Measurements from ENCODE around the gene RAB33A.

RAB33A gene

DNA sequence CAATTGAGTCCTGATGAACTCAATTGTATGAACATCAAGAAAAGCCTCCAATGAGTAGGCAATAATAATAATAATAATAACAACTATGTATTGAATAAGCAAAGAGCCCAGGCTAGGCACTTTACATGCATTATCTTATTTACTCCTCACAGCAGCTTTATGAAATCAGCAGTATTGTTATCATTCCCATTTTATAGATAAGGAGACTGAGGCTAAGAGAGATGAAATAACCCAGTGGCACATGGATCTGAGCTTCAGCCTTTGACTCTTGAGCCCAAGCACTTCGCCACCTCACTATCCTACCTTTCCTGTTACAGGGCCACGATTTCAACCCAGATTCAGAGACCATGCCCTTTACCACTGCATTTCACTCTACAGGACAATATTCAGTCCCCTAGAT lies 3.2 kb downstream of the RAB33A start:
- POLR2A ChIA-PET = no interaction called here
- CTCF ChIA-PET = interaction anchor here (1.3 to 1.6 kb wide), 2 partner anchors 16 to 95 kb away, joined by 3 to 6 read pairs; no protein-coding TSS in a partner anchor
- DNase-seq (ENCODE audit: low read depth, low spot score) = no peak

DNA sequence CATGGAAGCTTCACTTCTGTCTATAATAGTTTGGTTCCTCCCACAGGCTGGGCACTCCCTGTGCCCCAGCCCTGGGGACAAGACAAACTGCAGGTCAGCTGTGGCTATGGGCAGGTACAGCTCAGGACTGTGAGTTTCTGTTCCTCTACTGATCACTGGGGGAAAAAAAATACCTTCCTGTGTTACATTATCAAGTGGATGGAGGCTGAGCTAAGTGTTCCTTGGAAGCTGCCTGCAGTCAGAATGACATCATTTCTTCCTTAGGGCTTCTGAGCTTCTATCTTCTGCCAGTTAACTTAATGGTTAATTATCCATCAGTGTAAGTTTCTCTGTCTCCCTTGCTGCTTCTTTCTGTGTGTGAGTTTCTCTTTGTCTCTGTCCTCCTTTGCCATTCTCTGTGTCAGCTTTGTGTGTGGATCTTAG lies 4.6 kb downstream of the RAB33A start:
- CTCF ChIA-PET = interaction anchor here (0.6 to 1.4 kb wide), 5 partner anchors 11 to 569 kb away, joined by 3 to 4 read pairs (median 3); partner anchors contain the start of gene AIFM1
- TF ChIP-seq, protein P1, sequence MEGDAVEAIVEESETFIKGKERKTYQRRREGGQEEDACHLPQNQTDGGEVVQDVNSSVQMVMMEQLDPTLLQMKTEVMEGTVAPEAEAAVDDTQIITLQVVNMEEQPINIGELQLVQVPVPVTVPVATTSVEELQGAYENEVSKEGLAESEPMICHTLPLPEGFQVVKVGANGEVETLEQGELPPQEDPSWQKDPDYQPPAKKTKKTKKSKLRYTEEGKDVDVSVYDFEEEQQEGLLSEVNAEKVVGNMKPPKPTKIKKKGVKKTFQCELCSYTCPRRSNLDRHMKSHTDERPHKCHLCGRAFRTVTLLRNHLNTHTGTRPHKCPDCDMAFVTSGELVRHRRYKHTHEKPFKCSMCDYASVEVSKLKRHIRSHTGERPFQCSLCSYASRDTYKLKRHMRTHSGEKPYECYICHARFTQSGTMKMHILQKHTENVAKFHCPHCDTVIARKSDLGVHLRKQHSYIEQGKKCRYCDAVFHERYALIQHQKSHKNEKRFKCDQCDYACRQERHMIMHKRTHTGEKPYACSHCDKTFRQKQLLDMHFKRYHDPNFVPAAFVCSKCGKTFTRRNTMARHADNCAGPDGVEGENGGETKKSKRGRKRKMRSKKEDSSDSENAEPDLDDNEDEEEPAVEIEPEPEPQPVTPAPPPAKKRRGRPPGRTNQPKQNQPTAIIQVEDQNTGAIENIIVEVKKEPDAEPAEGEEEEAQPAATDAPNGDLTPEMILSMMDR (IDR thresholded peaks at IDR 0.05; ENCODE audit: insufficient read depth, low read length, missing control alignments) = no peak
- POLR2A ChIA-PET = no interaction called here
- DNase-seq (ENCODE audit: low read depth, low spot score) = no peak
- no peak overlapping the region for H3K4me3 ChIP-seq (ENCODE audit: low read depth, low read length)

More for the DNA sequence above, 3.2 kb downstream of the RAB33A start:
- TF ChIP-seq, protein P1 (IDR thresholded peaks at IDR 0.05; ENCODE audit: insufficient read depth, low read length, missing control alignments) = no peak
- H3K4me3 ChIP-seq (ENCODE audit: low read depth, low read length) = no peak overlapping the region

DNA sequence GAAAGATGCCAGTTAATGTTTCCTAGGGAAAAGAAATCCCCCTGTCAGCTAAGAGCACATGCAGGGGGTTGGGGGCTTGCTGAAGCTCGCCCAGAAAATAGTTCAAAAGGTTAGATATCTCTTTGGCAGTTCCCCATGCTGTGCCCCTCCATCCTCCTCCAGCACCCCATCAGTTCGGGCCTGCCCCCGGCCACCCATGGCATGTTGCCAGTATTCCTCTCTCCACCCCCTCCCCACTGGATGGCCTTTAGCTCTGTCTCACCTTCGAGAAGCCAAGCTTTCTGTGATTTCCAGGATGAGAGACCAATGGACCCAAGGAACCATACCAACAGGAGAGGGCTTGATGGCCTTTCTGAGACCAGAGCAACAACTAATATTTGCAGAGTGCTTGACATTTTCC lies 5.2 kb downstream of the RAB33A start:
- CTCF ChIA-PET = no interaction called here
- DNase-seq (ENCODE audit: low read depth, low spot score) = no peak
- POLR2A ChIA-PET = no interaction called here
- H3K4me3 ChIP-seq (ENCODE audit: low read depth, low read length) = no peak overlapping the region
- TF ChIP-seq, protein P1 (IDR thresholded peaks at IDR 0.05; ENCODE audit: insufficient read depth, low read length, missing control alignments) = no peak

DNA sequence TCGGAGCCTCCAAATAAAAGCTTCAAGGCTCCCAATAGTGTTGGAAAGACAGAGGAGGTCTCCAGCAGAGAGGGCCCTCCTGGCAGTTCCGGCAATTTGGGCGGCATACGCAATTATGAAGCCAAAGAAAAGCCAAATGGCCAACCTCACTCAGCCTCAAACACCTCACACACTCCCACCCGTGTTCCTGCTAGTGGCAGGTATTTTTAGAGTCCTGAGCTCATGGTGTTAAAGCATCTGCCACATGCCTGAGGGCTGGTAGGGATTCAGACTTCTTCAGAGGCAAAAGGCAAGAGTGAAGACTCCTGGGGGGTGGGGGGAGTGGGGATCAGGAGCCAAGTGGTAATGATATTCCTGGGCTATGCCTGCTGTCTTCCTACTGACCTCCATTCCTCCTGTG lies 7.4 kb downstream of the RAB33A start:
- DNase-seq (ENCODE audit: low read depth, low spot score) = no peak
- TF ChIP-seq, protein P1 (IDR thresholded peaks at IDR 0.05; ENCODE audit: insufficient read depth, low read length, missing control alignments) = no peak
- no peak overlapping the region for H3K4me3 ChIP-seq (ENCODE audit: low read depth, low read length)
- ChIA-PET CTCF (interaction anchor here (1.0 kb wide), 1 partner anchor 101 kb away, joined by 3 read pairs; no protein-coding TSS in a partner anchor), POLR2A (no interaction called here)

DNA sequence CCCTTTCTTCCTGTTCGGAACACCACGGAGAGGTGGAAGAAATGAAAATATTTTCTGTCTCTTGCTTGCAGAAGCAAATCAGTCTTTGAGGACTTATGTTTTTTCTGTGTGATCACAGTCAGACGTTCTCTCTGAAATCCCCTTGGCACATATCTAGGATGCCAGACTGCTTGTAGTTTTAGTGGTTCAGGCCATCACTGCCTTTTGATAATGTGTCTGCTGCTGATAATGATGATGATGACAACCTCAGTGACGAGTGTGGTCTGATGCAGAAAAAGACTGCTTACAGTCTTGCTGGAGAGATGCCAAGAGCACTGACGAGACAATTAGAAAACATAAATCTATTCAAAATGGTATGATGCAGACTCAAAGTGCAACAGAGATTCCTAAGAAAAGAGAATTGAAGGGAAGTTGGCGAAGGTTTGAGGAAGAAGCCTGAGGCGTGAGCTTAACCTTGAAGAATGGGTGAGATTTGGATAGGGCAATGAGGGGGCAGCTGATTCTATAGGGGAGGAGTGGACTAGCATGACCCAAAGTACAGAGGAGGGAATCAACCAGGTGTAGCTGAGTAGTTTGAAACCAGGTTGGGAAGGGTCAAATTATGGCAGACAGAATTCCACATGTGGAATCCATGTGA lies 7.9 kb downstream of the RAB33A start:
- no peak for DNase-seq (ENCODE audit: low read depth, low spot score)
- POLR2A ChIA-PET = no interaction called here
- H3K4me3 ChIP-seq (ENCODE audit: low read depth, low read length) = no peak overlapping the region
- TF ChIP-seq, protein P1 (IDR thresholded peaks at IDR 0.05; ENCODE audit: insufficient read depth, low read length, missing control alignments) = no peak
- CTCF ChIA-PET = interaction anchor here (1.1 kb wide), 1 partner anchor 100 kb away, joined by 4 read pairs; no protein-coding TSS in a partner anchor

DNA sequence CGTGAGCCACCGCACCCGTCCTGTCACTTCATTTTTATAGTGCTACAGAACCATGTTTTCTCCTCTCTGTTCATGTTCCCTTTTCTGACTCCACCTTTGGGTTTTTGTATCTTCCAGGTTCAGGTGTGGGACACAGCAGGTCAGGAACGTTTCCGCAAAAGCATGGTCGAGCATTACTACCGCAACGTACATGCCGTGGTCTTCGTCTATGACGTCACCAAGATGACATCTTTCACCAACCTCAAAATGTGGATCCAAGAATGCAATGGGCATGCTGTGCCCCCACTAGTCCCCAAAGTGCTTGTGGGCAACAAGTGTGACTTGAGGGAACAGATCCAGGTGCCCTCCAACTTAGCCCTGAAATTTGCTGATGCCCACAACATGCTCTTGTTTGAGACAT lies 12.4 kb downstream of the RAB33A start:
- CTCF ChIA-PET = no interaction called here
- no peak overlapping the region for H3K4me3 ChIP-seq (ENCODE audit: low read depth, low read length)
- DNase-seq (ENCODE audit: low read depth, low spot score) = no peak
- POLR2A ChIA-PET = no interaction called here
- TF ChIP-seq, protein P1 (IDR thresholded peaks at IDR 0.05; ENCODE audit: insufficient read depth, low read length, missing control alignments) = no peak

Data from AG04449 (cell line).